ENCODE results near the gene DDX49. TPM values are rescaled to one million over a fixed set of nuclear protein-coding genes. Genes with fewer than 3 reads are reported as not detected.

DDX49 gene
- total RNA-seq, 1 experiment from 2014 or later = 51.9 TPM

- TF ChIP-seq YY1 (IDR thresholded peaks at IDR 0.05; ENCODE audit: extremely low read depth, insufficient replicate concordance, low read depth, low read length) = no peak
- TF ChIP-seq SP1 (IDR thresholded peaks at IDR 0.05; ENCODE audit: low read depth) = no peak
- no peak for TF ChIP-seq JUND (IDR thresholded peaks at IDR 0.05)
- TF ChIP-seq POLR2AphosphoS5 (IDR thresholded peaks at IDR 0.05; ENCODE audit: low read depth, low read length) = no peak
- no peak for TF ChIP-seq TCF7L2 (IDR thresholded peaks at IDR 0.05; ENCODE audit: borderline replicate concordance, extremely low read depth, insufficient read depth, insufficient read length)
- TF ChIP-seq CTCF (IDR thresholded peaks at IDR 0.05 in 2 of 3, conservative IDR thresholded peaks at IDR 0.05 in 1 of 3; ENCODE audit: borderline replicate concordance in 1 of 3, insufficient read depth in 1 of 3, low read depth in 2 of 3, low read length in 2 of 3) = no peak
- TF ChIP-seq MAX (IDR thresholded peaks at IDR 0.05) = no peak
- no peak for TF ChIP-seq CBX3 (IDR thresholded peaks at IDR 0.05; ENCODE audit: low read depth)
- TF ChIP-seq EZH2 (IDR thresholded peaks at IDR 0.05) = no peak
- TF ChIP-seq EGR1 (IDR thresholded peaks at IDR 0.05; ENCODE audit: low read depth) = no peak
- no peak for TF ChIP-seq SRF (IDR thresholded peaks at IDR 0.05; ENCODE audit: low read depth)
- TF ChIP-seq ZNF274 (IDR thresholded peaks at IDR 0.05; ENCODE audit: low read depth, low read length) = no peak
- TF ChIP-seq SIN3A (IDR thresholded peaks at IDR 0.05; ENCODE audit: low read depth) = no peak
- TF ChIP-seq EZH2phosphoT487 (IDR thresholded peaks at IDR 0.05; ENCODE audit: borderline replicate concordance) = no peak
- TF ChIP-seq RAD21 (IDR thresholded peaks at IDR 0.05; ENCODE audit: low read depth) = no peak
- no peak for TF ChIP-seq ZBTB33 (IDR thresholded peaks at IDR 0.05; ENCODE audit: extremely low read depth, insufficient replicate concordance, low read length)
- no peak for TF ChIP-seq POLR2A (IDR thresholded peaks at IDR 0.05; ENCODE audit: borderline replicate concordance, extremely low read depth, insufficient read depth, insufficient read length)
- Histone ChIP-seq H3K36me3 (ENCODE audit: control insufficient read depth in 1 of 2, insufficient read depth in 2 of 2, low read length in 2 of 2) (no peaks in the 10 kb centered on the region), H3K27me3 (ENCODE audit: insufficient read depth, low read length) (no peaks in the 10 kb centered on the region), H3K4me2 (ENCODE audit: low read length) (no peak overlapping the region), H3K79me2 (ENCODE audit: insufficient read depth, low read length) (no peaks in the 10 kb centered on the region), H3K27ac (ENCODE audit: low read depth, low read length) (no peak overlapping the region), H3K9me3 (ENCODE audit: control insufficient read depth in 1 of 2, insufficient read depth in 1 of 2, low read depth in 1 of 2, low read length in 2 of 2) (no peaks in the 10 kb centered on the region), H2AFZ (ENCODE audit: low read depth, low read length, poor library complexity, severe bottlenecking) (no peak overlapping the region), H3K9me2 (ENCODE audit: insufficient read depth) (no peaks in the 10 kb centered on the region), H3K4me3 (replicated peaks in 1 of 2; ENCODE audit: low read depth in 1 of 2, low read length in 2 of 2) (no peak overlapping the region), H4K20me1 (ENCODE audit: insufficient read depth) (no peaks in the 10 kb centered on the region), H3K4me1 (ENCODE audit: control insufficient read depth in 1 of 2, insufficient read depth in 2 of 2, low read length in 2 of 2) (peaks cover 0 to 5% of the 10 kb centered on the region in 2 experiments; a peak in 2 of 4 replicates), H3K9ac (ENCODE audit: low read length) (no peak overlapping the region)
- ChIA-PET CTCF (no interaction called here), RAD21 (ENCODE audit: low non-redundant PET in 1 of 2, low total read pairs in 2 of 2, uncharacterized antibody in 2 of 2, unreplicated experiment in 2 of 2) (no interaction called here), POLR2A (interaction anchor here (0.8 kb wide), 1 partner anchor 28 kb away, joined by 3 read pairs; the partner anchor contains the start of genes COPE and DDX49)
- no TSS peak for BruUV-seq (replicated peaks)
- intact Hi-C loops (cut with micrococcal nuclease) = no loop called here
- ATAC-seq (no peak), DNase-seq (ENCODE audit: low read depth, low spot score) (no peak)
These were observed 27.4 kb downstream of the DDX49 start for GRCh38 chr19:18946918-18947317.

Data from HCT116 (cell line).